CD8-positive, alpha-beta memory T cell (primary cell): Measurements from ENCODE around the gene GIPC1. TPM values are rescaled to one million over a fixed set of nuclear protein-coding genes. Genes with fewer than 3 reads are reported as not detected.

ENCODE experiments used
- CTCF ChIA-PET: fragments of 350-600 bp; sonication (Branson Sonifier 250); formaldehyde crosslinking; loops from one replicate; lab custom pipeline; 2021; ENCODE audit warnings: antibody characterized with exemption; lab: Charles Lee
- POLR2A ChIA-PET: fragments of 350-600 bp; sonication (Branson Sonifier 250); formaldehyde crosslinking; loops from one replicate; lab custom pipeline; 2021; ENCODE audit warnings: antibody characterized with exemption; lab: Charles Lee
- DNase-seq, 5 donors: peaks; one replicate each; pipeline versions ENCODE4 v3.0.0 to v3.0.0-alpha.2; 2020 to 2022; ENCODE audit warnings: mixed read lengths in 1 of 5
- H3K27ac ChIP-seq: one replicate; pipeline ENCODE4 v1.7.0; 2013; ENCODE audit warnings: low read depth, mild to moderate bottlenecking, low read length, moderate library complexity
- H3K27me3 ChIP-seq: 2 replicates; pipeline ENCODE4 v1.7.0; 2013; ENCODE audit warnings: low read length, mild to moderate bottlenecking; ENCODE audit not compliant: insufficient read depth, poor library complexity, severe bottlenecking
- H3K36me3 ChIP-seq: 2 replicates; pipeline ENCODE4 v1.7.0; 2013; ENCODE audit warnings: mild to moderate bottlenecking, low read length, moderate library complexity; ENCODE audit not compliant: insufficient read depth
- H3K4me1 ChIP-seq: 2 replicates; pipeline ENCODE4 v1.7.0; 2013; ENCODE audit warnings: mild to moderate bottlenecking, low read length, moderate library complexity; ENCODE audit not compliant: insufficient read depth
- H3K4me3 ChIP-seq: 2 replicates; pipeline ENCODE4 v1.7.0; 2013; ENCODE audit warnings: mild to moderate bottlenecking, low read length
- H3K9me3 ChIP-seq: 2 replicates; pipeline ENCODE4 v1.7.0; 2013; ENCODE audit warnings: mild to moderate bottlenecking, low read length
- H3K27ac Mint-ChIP-seq, 8 donors: one replicate each; pipeline ENCODE4 v1.8.0; 2020 to 2021; ENCODE audit warnings: mixed read lengths in 8 of 8, mild to moderate bottlenecking in 6 of 8, inconsistent platforms in 3 of 8, moderate library complexity in 3 of 8
- H3K27me3 Mint-ChIP-seq, 2 donors: one replicate each; pipeline ENCODE4 v1.8.0; 2020 to 2021; ENCODE audit warnings: mixed read lengths in 2 of 2, mild to moderate bottlenecking in 1 of 2, moderate library complexity in 1 of 2
- H3K36me3 Mint-ChIP-seq, 3 donors: one replicate each; pipeline ENCODE4 v1.8.0; 2020 to 2021; ENCODE audit warnings: mixed read lengths in 3 of 3, inconsistent platforms in 1 of 3, mild to moderate bottlenecking in 1 of 3
- H3K4me1 Mint-ChIP-seq, 3 donors: one replicate each; pipeline ENCODE4 v1.8.0; 2020 to 2021; ENCODE audit warnings: mixed read lengths in 3 of 3, inconsistent platforms in 1 of 3, mild to moderate bottlenecking in 1 of 3
- H3K4me3 Mint-ChIP-seq, 7 donors: one replicate each; pipeline ENCODE4 v1.8.0; 2020 to 2021; ENCODE audit warnings: mixed read lengths in 7 of 7, mild to moderate bottlenecking in 6 of 7, moderate library complexity in 4 of 7, inconsistent platforms in 2 of 7
- H3K9me3 Mint-ChIP-seq, 5 donors: one replicate each; pipeline ENCODE4 v1.8.0; 2020 to 2022; ENCODE audit warnings: mixed read lengths in 5 of 5, mild to moderate bottlenecking in 3 of 5, moderate library complexity in 2 of 5, inconsistent platforms in 1 of 5
- polyA plus RNA-seq: library from polyadenylated mRNA; unstranded; fragments of 300-500 nt; fragmentation: Illumina TruSeq; gene quantifications from one replicate; pipeline ENCODE4 v1.2.3, GENCODE V29; 2021
- total RNA-seq, 2 experiments: library from RNA; stranded (reverse); gene quantifications; one replicate each; pipeline ENCODE4 v1.2.3, GENCODE V29; 2021

GIPC1 gene
- total and polyA plus RNA-seq, 3 experiments from 2014 or later, result 32.7 to 43.4 (median 36.7) TPM

GRCh38 chr19:14528419-14529253, 32.7 kb upstream of the GIPC1 start:
- POLR2A ChIA-PET, result interaction anchor here (0.7 to 4.6 kb wide), 3 partner anchors 11 to 24 kb away, joined by 3 to 44 read pairs (median 9); partner anchors contain the start of gene DNAJB1
- H3K9me3 Mint-ChIP-seq, result no peaks in the 10 kb centered on the region

GRCh38 chr19:14526423-14526822, 30.5 kb upstream of the GIPC1 start:
- H3K27me3 Mint-ChIP-seq, result no peaks in the 10 kb centered on the region
- peak overlapping the region in 5 of 8 donors; percentile 29 to 94 (median 57) for H3K27ac Mint-ChIP-seq
- peaks cover 46 to 79% (median 57%) of the 10 kb centered on the region in 3 donors for H3K4me1 Mint-ChIP-seq

More at GRCh38 chr19:14528419-14529253, 32.7 kb upstream of the GIPC1 start:
- Histone ChIP-seq H3K27me3 (no peaks in the 10 kb centered on the region), H3K9me3 (no peaks in the 10 kb centered on the region), H3K4me1 (peaks cover 46% of the 10 kb centered on the region), H3K36me3 (no peaks in the 10 kb centered on the region), H3K27ac (peak overlapping the region; percentile 91), H3K4me3 (peak overlapping the region; percentile 54)
- CTCF ChIA-PET, result interaction anchor here (1.0 to 1.3 kb wide), 2 partner anchors 11 to 24 kb away, joined by 4 to 5 read pairs; partner anchors contain the start of gene DNAJB1
- H3K27me3 Mint-ChIP-seq, result no peaks in the 10 kb centered on the region
- H3K4me1 Mint-ChIP-seq, result peaks cover 39 to 76% (median 54%) of the 10 kb centered on the region in 3 donors
- peak overlapping the region; percentile 85 to 99 (median 94) for H3K4me3 Mint-ChIP-seq
- H3K36me3 Mint-ChIP-seq, result peaks cover 0 to 21% (median 6%) of the 10 kb centered on the region in 3 donors
- H3K27ac Mint-ChIP-seq, result peak overlapping the region; percentile 94 to 100 (median 98)
- no peak for DNase-seq

GRCh38 chr19:14525729-14526128, 29.8 kb upstream of the GIPC1 start:
- H3K4me3 ChIP-seq, result no peak overlapping the region
- H3K27me3 Mint-ChIP-seq, result no peaks in the 10 kb centered on the region
- no peak for DNase-seq
- H3K4me1 ChIP-seq, result peaks cover 47% of the 10 kb centered on the region
- H3K4me3 Mint-ChIP-seq, result peak overlapping the region in 3 of 7 donors; percentile 18 to 59 (median 42)
- POLR2A ChIA-PET, result interaction anchor here (0.7 to 0.9 kb wide), 2 partner anchors 8 to 10 kb away, joined by 3 to 4 read pairs; no protein-coding TSS in a partner anchor
- H3K27ac Mint-ChIP-seq, result peak overlapping the region in 5 of 8 donors; percentile 11 to 94 (median 55)
- no peak overlapping the region for H3K27ac ChIP-seq
- peaks cover 0 to 15% (median 0%) of the 10 kb centered on the region in 3 donors for H3K36me3 Mint-ChIP-seq
- no peaks in the 10 kb centered on the region for H3K9me3 ChIP-seq
- CTCF ChIA-PET, result interaction anchor here (0.9 to 1.5 kb wide), 8 partner anchors 10 to 48 kb away, joined by 3 to 7 read pairs (median 4); no protein-coding TSS in a partner anchor
- no peaks in the 10 kb centered on the region for H3K9me3 Mint-ChIP-seq
- H3K36me3 ChIP-seq, result no peaks in the 10 kb centered on the region
- H3K27me3 ChIP-seq, result no peaks in the 10 kb centered on the region
- peaks cover 42 to 74% (median 54%) of the 10 kb centered on the region in 3 donors for H3K4me1 Mint-ChIP-seq

More at GRCh38 chr19:14526423-14526822, 30.5 kb upstream of the GIPC1 start:
- no peaks in the 10 kb centered on the region for H3K9me3 ChIP-seq
- peaks cover 49% of the 10 kb centered on the region for H3K4me1 ChIP-seq
- H3K4me3 ChIP-seq, result no peak overlapping the region
- Mint-ChIP-seq H3K4me3 (peak overlapping the region in 1 of 7 donors; percentile 44), H3K9me3 (no peaks in the 10 kb centered on the region), H3K36me3 (peaks cover 0 to 15% (median 0%) of the 10 kb centered on the region in 3 donors)
- no peak for DNase-seq
- ChIA-PET CTCF (interaction anchor here (0.9 to 1.5 kb wide), 6 partner anchors 22 to 48 kb away, joined by 3 to 7 read pairs (median 4); no protein-coding TSS in a partner anchor), POLR2A (interaction anchor here (0.9 kb wide), 1 partner anchor 9 kb away, joined by 3 read pairs; no protein-coding TSS in a partner anchor)
- no peaks in the 10 kb centered on the region for H3K27me3 ChIP-seq
- H3K27ac ChIP-seq, result no peak overlapping the region
- no peaks in the 10 kb centered on the region for H3K36me3 ChIP-seq

GRCh38 chr19:14520543-14520942, 24.6 kb upstream of the GIPC1 start:
- Mint-ChIP-seq H3K36me3 (peaks cover 9 to 25% (median 14%) of the 10 kb centered on the region in 3 donors), H3K9me3 (no peaks in the 10 kb centered on the region), H3K4me1 (peaks cover 63 to 69% (median 69%) of the 10 kb centered on the region in 3 donors), H3K27ac (peak overlapping the region; percentile 83 to 98 (median 96)), H3K4me3 (peak overlapping the region in 3 of 7 donors; percentile 66 to 73 (median 71)), H3K27me3 (peaks cover 0 to 13% of the 10 kb centered on the region in 2 donors)
- no peaks in the 10 kb centered on the region for H3K9me3 ChIP-seq
- H3K27ac ChIP-seq, result peak overlapping the region; percentile 92
- ChIA-PET POLR2A (interaction anchor here (9.7 kb wide), 1 partner anchor 15 kb away, joined by 175 read pairs; no protein-coding TSS in a partner anchor), CTCF (interaction anchor here (0.9 to 6.2 kb wide), 3 partner anchors 11 to 39 kb away, joined by 3 to 65 read pairs (median 5); no protein-coding TSS in a partner anchor)
- peaks cover 18% of the 10 kb centered on the region for H3K36me3 ChIP-seq
- no peak overlapping the region for H3K4me3 ChIP-seq
- H3K4me1 ChIP-seq, result peaks cover 74% of the 10 kb centered on the region
- no peaks in the 10 kb centered on the region for H3K27me3 ChIP-seq
- no peak for DNase-seq

- Mint-ChIP-seq H3K9me3 (no peaks in the 10 kb centered on the region), H3K27ac (peak overlapping the region; percentile 83 to 98 (median 96)), H3K4me3 (peak overlapping the region in 6 of 7 donors; percentile 39 to 94 (median 70)), H3K4me1 (peaks cover 67 to 72% (median 71%) of the 10 kb centered on the region in 3 donors), H3K36me3 (peaks cover 13 to 31% (median 20%) of the 10 kb centered on the region in 3 donors), H3K27me3 (peaks cover 0 to 13% of the 10 kb centered on the region in 2 donors)
- Histone ChIP-seq H3K4me1 (peaks cover 80% of the 10 kb centered on the region), H3K36me3 (peaks cover 24% of the 10 kb centered on the region), H3K27me3 (no peaks in the 10 kb centered on the region), H3K9me3 (no peaks in the 10 kb centered on the region), H3K27ac (peak overlapping the region; percentile 92), H3K4me3 (peak overlapping the region; percentile 15)
- ChIA-PET POLR2A (interaction anchor here (0.6 to 9.7 kb wide), 3 partner anchors 14 to 1838 kb away, joined by 3 to 175 read pairs (median 11); no protein-coding TSS in a partner anchor), CTCF (interaction anchor here (1.4 to 6.2 kb wide), 2 partner anchors 10 to 14 kb away, joined by 5 to 65 read pairs; no protein-coding TSS in a partner anchor)
- no peak for DNase-seq
Measured at GRCh38 chr19:14519860-14520407, 24.0 kb upstream of the GIPC1 start.

- Histone ChIP-seq H3K4me3 (peak overlapping the region; percentile 51), H3K4me1 (peaks cover 84% of the 10 kb centered on the region), H3K36me3 (peaks cover 30% of the 10 kb centered on the region), H3K27ac (peak overlapping the region; percentile 92), H3K9me3 (no peaks in the 10 kb centered on the region), H3K27me3 (no peaks in the 10 kb centered on the region)
- ChIA-PET CTCF (interaction anchor here (1.4 to 6.2 kb wide), 4 partner anchors 9 to 37 kb away, joined by 3 to 65 read pairs (median 10); no protein-coding TSS in a partner anchor), POLR2A (interaction anchor here (0.6 to 9.7 kb wide), 5 partner anchors 11 to 1837 kb away, joined by 3 to 175 read pairs (median 11); partner anchors contain the start of gene TECR)
- no peak for DNase-seq
- Mint-ChIP-seq H3K9me3 (no peaks in the 10 kb centered on the region), H3K4me1 (peaks cover 72 to 78% (median 77%) of the 10 kb centered on the region in 3 donors), H3K27me3 (peaks cover 0 to 13% of the 10 kb centered on the region in 2 donors), H3K36me3 (peaks cover 17 to 37% (median 25%) of the 10 kb centered on the region in 3 donors), H3K4me3 (peak overlapping the region; percentile 71 to 98 (median 96)), H3K27ac (peak overlapping the region; percentile 83 to 98 (median 96))
Measured at GRCh38 chr19:14519245-14519859, 23.4 kb upstream of the GIPC1 start.
